Activated CD4-positive, alpha-beta T cell treated with anti-CD3 and anti-CD28 coated beads for 1 hour (primary cell): ENCODE measurements around the gene NUP155.
A peak's percentile ranks its signal among the peaks of the same experiment; 100 is the strongest.
"Not testable (repeated sequence)": the region's sequence is repeated elsewhere in the genome, so short reads cannot be mapped to it uniquely, and the experiment has no call there.

Experiments used
- DNase-seq: peaks from one replicate; pipeline ENCODE4 v3.0.0-alpha.2; 2020

Gene NUP155

DNA sequence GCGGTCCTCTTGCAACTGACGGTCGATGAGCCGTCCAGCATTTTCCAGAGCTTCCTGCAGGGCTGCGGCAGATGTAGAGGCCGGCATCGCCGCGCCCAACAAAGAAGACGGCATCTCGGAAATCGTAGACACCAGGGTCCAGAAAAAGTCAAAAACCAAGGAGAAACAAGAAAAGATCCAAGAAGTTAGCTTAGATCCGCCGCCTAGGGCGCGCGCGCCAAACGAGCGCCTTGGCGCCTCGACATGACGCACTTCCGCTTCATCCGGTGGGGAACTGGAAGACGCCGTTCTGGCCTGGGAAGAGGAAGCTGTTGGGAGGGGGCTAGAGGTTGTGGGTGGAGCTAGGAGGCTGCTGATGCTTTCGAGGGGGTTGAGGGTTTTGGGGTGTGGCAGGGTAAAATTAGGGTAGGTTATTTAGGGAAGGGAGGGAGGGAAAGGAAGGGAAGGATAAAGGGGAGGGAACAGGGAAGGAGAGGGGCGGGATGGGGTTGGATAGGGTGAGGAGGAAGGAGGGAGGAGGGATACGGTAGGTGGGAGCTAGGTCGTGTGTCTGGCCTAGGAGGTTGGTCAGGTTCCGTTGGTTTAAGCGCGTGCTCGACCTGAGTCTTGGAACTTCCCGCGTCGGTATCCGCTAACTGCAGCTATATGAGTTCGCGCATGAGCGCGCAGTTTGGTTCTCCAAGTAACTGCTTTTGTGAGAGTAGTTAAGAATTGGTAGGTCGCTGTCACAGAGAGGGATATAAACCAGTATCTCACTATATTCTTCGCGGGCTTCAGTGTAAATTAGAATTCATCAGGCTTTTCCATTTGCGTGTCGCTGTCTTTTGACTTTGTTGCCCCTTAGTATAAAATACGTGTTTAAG lies at the start of gene NUP155:
NUP155 (minus strand) TSS at position 243 of the 863 bp plus-strand sequence; CDS start at position 114, 129 bp downstream.
- peak; percentile 80 for DNase-seq

DNA sequence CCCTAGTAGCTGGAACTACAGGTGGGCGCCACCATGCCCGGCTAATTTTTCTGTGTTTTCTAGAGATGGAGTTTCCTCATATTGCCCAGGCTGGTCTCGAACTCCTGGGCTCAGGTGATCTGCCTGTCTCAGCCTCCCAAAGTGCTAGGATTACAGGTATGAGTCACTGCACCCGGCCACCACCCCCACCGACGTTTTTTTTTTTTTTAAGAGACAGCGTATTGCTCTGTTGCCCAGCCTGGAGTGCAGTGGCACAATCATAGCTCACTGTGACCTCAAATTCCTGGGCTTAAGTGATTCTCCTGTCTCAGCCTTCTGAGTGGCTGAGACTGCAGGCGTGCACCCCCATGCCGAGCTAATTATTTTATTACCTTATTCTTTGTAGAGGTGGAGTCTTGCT lies 46.4 kb upstream of the NUP155 start:
- DNase-seq = no peak

DNA sequence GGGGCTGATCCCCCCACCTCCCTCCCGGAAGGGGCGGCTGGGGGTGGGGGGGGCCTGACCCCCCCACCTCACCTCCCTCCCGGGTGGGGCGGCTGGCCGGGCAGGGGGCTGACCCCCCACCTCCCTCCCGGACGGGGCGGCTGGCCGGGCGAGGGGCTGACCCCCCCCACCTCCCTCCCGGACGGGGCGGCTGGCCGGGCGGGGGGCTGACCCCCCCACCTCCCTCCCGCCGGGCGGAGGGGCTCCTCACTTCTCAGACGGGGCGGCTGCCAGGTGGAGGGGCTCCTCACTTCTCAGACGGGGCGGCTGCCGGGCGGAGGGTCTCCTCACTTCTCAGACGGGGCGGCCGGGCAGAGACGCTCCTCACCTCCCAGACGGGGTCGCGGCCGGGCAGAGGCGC lies 44.5 kb upstream of the NUP155 start:
- DNase-seq = not testable (repeated sequence)

DNA sequence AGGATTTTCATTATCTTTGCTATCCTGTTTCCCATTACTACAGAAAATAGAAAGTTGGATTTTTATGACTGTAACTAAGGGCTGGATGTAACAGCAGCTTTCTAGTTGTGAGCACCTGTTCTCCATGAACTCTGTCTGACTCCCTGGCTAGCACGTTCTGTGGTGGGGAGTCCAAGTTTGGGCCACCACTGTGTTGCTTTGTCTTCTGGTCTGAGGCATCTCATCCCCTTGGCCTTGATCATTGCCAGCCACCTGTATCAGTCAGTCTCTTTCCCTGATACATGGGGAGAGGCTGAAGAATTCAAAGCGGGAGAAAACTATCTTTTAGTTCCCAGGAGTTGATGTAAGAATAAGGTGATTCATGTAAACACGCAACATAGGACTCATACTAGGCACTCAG lies 41.6 kb upstream of the NUP155 start:
- no peak for DNase-seq

DNA sequence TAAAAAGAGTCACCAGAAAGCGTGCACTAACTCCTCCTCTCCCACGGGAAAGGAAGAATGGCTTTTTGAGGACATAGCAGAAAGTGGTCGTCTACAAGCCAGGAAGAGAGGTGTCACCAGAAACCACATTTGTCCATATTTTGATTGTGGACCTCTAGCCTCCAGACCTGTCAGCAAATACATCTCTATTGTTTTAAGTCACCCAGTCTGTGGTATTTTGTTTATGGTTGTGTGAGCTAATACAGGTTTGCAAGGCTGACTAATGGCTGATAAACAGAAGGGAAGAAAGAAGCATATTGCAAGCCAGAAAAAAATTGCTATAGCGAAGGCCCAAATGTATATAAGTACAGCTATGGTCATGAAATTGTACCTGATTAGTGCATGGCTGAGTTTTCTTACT lies 29.6 kb upstream of the NUP155 start:
- no peak for DNase-seq

DNA sequence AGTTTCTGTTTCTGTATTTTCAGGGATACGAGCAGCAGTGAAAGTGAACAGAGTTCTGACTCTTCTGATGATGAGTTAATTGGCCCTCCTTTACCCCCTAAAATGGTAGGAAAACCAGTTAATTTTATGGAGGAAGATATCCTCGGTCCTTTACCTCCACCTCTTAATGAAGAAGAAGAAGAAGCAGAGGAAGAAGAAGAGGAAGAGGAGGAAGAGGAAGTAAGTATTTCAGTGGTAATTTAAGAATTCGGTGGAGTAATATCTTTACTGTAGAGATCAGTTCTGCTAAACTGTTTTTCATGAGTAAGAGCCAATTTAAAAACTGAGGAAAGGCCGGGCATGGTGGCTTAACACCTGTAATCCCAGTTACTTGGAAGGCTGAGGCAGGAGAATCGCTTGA lies 25.4 kb upstream of the NUP155 start:
- DNase-seq = no peak

DNA sequence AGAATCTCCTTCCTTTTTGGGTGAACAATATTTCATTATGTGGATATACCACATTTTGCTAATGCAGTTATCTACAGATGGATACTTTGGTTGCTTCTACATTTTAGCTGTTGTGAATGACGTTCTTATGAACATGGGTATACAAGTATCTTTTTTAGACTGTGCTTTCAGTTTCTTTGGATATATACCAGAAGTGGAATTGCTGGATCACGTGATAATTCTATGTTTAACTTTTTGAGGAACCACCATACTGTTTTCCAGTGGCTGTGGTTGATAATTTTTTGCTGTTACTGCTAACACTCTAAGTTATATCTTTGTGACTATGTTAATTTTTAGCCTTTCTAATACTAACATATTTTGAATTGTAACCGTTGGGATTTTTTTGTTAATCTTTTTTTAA lies 20.7 kb upstream of the NUP155 start:
- DNase-seq = no peak

DNA sequence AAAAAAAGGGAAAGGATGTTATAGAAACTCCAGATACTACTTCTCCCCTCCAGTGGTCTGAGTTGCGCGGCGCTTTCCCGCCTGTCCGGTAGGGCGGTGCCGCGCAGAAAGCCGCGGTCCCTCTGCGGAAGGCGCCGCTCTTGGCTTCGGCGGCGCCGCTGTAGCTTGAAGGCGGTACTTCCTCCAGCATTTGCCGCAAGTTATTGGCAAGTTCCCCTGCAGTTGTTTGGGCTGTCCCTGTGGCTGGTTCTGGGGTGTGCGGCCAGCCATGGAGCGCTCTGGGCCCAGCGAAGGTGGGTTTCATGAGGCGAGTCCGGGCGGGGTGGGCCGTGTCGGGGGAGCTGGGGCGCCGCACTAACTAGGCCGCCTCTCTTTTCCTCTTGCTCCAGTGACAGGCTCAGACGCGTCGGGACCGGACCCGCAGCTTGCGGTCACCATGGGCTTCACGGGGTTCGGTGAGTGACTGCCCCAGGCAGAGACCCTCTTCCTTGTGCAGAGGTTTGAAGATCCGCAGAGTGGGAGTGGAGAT lies 8.3 kb upstream of the NUP155 start, which contains the start of gene WDR70:
WDR70 (plus strand) TSS at position 219 of the 529 bp plus-strand sequence; CDS start at position 269, 50 bp downstream.
- peak; percentile 69 for DNase-seq

DNA sequence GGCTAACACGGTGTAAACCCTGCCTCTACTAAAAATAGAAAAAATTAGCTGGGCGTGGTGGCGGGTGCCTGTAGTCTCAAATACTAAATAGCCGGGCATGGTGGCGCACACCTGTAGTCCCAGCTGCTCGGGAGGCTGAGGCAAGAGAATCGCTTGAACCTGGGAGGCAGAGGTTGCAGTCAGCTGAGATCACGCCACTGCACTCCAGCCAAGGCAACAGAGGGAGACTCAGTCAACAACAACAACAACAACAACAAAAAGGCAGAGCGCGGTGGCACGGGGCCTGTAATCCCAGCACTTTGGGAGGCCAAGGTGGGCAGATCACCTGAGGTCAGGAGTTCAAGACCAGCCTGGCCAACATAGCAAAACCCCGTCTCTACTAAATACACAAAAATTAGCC lies 7.2 kb upstream of the NUP155 start:
- DNase-seq = not testable (repeated sequence)

DNA sequence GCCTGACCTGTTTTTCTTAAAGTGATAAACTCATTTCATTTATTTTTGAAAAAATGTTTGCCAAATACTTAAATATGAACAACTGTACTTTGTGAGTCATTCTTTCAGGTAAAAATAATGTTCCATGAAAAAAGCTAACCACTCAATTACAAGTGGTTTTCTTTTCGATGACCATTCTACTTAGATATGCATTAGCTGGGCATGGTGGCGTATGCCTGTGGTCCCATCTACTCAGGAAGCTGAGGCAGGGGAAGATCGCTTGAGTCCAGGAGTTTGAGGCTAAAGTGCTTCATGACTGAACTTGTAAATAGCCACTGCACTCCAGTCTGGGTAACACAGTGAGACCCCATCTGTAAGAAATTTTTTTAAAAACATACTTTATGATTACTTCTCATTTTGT lies 4.2 kb upstream of the NUP155 start:
- no peak for DNase-seq

DNA sequence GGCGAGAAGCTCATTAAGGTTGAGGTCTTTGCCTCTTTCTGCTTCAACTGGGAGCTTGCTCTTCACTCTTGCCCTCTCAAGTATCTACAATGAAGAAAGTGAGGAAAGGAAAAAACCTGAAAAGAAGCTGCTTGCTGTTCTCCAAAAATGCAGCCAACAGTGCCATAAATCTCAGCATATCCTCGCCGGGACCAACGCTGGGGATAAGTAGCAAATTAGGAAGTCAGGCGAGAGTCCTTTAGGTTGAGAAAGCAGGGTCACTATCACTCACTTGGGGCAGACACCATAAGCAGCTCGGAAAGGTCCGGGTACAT lies 399 bp downstream of the NUP155 start:
- no peak for DNase-seq

DNA sequence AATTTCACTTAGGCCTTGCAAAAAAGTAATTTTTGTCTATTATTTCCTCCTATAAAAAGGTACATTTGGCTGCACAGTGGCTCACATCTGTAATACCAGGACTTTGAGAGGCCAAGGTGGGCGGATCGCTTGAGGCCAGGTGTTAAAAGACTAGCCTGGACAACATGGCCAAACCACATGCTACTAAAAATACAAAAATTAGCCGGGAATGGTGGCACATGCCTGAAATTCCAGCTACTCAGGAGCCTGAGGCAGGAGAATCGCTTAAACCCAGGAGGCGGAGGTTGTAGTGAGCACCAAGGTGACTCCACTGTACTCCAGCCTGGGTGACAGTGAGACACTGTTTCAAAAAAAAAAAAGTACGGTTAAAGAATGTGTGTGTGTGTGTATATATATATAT lies 15.7 kb downstream of the NUP155 start:
- DNase-seq = no peak

DNA sequence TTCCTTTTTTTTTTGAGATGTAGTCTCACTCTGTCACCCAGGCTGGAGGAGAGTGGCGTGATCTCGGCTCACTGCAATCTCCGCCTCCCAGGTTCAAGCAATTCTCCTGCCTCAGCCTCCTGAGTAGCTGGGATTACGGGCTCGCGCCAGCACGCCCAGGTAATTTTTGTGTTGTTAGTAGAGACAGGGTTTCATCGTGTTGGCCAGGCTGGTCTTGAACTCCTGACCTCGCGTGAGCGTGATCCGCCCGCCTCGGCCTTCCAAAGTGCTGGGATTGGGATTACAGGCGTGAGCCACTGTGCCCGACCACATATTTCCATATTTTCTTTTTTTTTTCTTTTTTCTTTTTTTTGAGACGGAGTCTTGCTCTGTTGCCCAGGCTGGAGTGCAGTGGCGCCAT lies 28.2 kb downstream of the NUP155 start:
- not testable (repeated sequence) for DNase-seq

DNA sequence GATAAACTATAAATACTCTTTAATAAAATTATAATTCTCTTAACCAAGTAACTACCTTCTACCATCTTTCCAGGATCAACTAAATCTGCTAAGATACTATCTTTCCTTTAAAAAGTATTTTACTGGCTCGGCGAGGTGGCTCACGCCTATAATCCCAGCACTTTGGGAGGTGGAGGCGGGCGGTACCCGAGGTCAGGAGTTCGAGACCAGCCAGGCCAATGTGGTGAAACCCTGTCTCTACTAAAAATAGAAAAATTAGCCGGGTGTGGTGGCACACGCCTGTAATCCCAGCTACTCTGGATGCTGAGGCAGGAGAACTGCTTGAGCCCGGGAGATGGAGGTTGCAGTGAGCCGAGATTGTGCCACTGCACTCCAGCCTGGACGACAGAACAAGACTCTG lies 36.2 kb downstream of the NUP155 start:
- DNase-seq = not testable (repeated sequence)

DNA sequence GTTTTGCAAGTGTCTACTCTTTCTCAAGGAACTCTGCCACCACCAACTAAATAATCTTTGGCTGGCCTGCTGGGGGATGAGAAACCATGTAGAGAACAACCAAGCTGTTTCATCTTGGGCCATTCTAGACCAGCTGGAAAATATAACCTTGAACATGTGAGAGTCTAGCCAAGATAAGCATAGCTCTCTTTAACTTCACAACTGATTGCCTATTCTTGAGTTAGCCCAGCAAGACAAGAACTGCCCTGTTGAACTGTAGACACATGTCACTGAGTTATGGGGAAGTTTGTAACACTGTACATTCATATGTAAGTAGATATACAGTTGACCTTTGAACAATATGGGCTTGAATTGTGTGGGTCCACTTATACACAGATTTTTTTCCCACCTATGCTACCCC lies 44.4 kb downstream of the NUP155 start:
- DNase-seq = no peak

DNA sequence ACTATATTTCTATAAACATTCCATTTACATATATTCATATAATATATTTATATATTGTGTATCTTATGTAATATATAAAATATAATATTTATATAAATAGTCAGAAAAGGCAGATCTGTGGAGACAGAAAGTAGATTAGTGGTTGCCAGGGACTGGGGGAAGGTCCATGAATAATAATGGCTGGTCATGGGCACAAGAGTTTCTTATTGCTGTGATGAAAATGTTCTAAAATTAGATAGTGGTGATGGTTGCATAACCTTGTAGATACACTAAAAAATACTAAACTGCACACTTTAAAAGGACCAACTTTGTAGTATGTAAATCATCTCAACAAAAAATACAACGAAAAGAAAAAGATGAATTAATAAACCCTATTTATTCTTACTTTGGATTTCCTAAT lies 47.3 kb downstream of the NUP155 start:
- DNase-seq = no peak

DNA sequence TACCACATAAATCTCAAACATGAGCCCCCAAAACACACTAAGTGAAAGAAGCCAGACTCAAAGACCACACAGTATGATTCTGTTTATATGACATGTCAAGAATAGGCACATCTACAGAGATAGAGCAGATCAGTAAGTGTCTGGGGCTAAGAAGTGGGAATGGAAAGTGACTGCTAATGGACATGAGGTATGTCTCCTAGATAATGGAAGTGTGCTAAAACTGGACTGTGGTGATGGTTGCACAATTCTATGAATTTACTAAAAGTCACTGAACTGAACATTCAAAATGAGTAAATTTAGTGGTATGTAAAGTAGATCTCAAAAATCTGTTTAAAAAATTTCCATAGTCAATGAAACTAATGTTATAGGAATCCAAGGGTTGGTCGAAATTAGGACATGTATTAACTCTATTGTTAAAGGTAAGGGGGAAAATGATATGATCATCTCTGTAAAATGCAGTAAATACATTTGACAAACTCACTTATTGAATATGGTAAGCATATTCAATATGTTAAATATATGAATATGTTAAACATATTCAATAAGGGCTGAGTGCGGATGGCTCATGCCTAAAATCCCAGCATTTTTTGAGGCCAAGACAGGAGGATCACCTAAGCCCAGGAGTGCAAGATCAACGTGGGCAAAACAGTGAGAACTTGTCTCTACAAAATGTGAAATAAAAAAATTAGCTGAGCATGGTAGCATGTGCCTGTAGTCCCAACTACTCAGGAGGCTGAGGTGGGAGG lies 51.7 kb downstream of the NUP155 start:
- DNase-seq = no peak

DNA sequence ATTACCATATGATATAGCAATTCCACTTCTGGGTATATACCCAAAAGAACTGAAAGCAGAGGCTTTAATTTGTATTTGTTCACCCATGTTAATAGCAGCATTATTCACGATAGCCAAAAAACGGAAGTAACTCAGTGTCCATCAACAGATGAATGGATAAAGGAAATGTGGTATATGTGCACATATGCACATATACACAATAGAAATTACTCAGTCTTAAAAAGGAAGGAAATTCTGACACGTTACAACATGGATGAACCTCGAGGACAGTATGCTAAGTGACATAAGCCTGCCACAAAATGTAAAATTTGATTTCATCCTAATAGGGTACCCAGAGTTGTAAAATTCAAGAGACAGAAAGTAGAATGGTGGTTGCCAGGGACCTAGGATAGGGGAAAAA lies 54.9 kb downstream of the NUP155 start:
- no peak for DNase-seq

DNA sequence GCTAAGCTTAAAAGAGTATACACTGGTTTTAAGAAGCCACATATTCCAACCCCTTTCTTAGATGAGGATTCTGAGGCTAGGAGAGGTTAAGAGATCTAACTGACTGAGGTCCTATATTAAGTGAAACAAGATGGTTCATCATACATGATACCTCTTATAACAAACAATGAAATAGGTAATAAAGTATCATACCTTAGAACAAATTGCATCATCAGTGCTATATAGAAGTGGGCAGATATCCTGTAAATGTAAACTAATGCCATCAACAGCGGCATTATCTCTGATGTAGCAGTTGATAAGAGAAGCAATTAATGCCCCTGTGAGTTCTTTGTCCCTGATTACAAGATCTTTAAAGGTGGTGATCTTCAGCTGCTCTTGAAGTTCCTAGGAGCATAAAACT lies 60.5 kb downstream of the NUP155 start:
- DNase-seq = no peak

DNA sequence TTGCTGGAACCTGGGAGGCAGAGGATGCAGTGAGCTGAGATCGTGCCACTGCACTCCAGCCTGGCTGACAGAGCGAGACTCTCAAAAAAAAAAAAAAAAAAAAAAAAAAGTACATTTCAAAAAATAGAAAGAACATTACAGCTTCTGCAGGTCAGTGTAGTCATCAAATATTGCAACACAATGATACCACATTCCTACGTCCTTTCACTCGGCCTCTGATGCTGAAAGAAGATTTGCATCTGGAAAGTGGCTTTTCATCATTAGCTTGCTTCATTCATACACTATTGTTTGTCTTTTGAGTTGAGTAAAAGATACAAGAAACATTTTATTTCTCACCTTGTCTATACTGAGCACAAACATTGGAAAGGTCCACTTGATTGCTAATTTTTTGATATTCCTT lies 62.1 kb downstream of the NUP155 start:
- no peak for DNase-seq

DNA sequence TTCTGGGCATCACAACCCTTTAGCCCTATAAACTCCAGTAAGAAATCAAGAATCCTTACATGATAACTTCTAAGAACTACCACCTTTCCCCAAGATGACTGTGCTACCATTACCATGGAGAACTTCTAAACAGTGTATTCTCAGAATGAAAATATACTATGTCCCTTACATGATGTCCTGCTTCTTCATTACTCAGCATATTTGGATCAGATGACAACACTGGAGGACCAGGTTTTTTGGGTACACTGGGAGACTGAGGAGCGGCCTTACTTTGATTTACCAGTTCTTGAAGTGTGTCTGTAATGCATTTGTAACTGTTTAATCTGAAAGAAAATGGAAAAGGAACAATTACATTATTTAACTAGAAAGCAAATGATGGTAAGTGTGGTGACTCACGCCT lies 66.0 kb downstream of the NUP155 start:
- no peak for DNase-seq

DNA sequence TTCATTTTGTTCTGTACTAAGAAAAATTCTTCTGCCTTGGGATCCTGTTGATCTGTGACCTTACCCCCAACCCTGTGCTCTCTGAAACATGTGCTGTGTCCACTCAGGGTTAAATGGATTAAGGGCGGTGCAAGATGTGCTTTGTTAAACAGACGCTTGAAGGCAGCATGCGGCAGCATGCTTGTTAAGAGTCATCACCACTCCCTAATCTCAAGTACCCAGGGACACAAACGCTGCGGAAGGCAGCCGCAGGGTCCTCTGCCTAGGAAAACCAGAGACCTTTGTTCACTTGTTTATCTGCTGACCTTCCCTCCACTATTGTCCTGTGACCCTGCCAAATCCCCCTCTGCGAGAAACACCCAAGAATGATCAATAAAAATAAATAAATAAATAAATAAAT lies 74.6 kb downstream of the NUP155 start:
- DNase-seq = not testable (repeated sequence)

DNA sequence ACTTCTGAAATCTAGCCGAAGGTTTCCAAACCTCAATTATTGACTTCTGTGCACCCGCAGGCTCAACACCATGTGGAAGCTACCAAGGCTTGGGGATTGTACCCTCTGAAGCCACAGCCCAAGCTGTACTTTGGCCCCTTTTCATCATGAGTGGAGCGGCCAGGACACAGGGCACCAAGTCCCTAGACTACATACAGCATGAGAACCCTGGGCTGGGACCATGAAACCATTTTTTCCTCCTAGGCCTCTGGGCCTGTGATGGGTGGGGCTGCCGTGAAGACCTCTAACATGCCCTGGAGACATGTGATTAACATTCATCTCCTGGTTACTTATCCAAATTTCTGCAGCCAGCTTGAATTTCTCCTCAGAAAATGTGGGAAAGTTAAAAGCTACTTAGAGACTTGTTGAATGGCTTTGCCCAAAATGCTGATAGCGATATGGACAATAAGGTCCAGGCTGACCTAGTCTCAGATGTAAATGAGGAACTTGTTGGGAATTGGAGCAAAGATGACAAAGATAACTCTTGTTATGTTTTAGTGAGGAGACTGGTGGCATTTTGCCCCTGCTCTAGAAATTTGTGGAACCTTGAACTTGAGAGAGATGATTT lies 87.6 kb downstream of the NUP155 start:
- DNase-seq = no peak

DNA sequence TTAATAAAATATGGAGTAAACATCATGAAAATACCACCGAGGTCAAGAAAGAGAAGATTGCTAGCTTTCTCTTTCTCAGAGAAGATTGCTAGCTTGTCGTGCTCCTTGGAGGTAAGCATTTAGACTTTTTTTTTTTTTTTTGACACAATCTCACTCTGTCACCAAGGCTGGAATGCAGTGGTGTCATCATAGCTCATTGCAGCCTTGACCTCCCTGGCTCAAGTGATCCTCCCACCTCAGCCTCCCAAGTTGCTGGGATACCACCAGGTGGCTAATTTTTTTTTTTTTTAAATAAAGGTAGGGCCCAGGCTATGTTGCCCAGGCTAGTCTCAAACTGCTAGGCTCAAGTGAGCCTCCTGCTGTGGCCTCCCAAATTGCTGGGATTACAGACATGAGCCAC lies 95.4 kb downstream of the NUP155 start:
- no peak for DNase-seq
